HEK293 (cell line): Measurements from ENCODE around the gene FAM204A.

Experiments
- CTCF ChIA-PET: fragments of 350-600 bp; formaldehyde crosslinking; extraction: SDS; loops from one replicate; lab custom pipeline; 2021; ENCODE audit warnings: antibody characterized with exemption; lab: Yijun Ruan, JAX
- POLR2A ChIA-PET: fragments of 300-600 bp; formaldehyde crosslinking; extraction: SDS; loops from one replicate; lab custom pipeline; 2020; ENCODE audit warnings: antibody characterized with exemption, inconsistent platforms; lab: Yijun Ruan, JAX
- H3K27ac ChIP-seq: fragments of 200-500 bp; sonication (Bioruptor generic); 2 replicates; pipeline ENCODE4 v1.5.1; 2014; ENCODE audit warnings: low read depth, low read length, control low read depth, inconsistent platforms; ENCODE audit errors: extremely low read depth
- H3K36me3 ChIP-seq, 2 experiments: fragments of 200-500 bp in 1 of 2; sonication (Bioruptor generic) in 1 of 2; 1 replicate in 1 of 2; 2 replicates in 1 of 2; pipeline ENCODE4 v1.5.1; 2014 to 2017; ENCODE audit warnings: inconsistent platforms in 2 of 2, low read length in 2 of 2; ENCODE audit not compliant: control insufficient read depth in 2 of 2, insufficient read depth in 1 of 2
- H3K4me1 ChIP-seq: fragments of 200-500 bp; sonication (Bioruptor generic); 2 replicates; pipeline ENCODE4 v1.5.1; 2014; ENCODE audit warnings: mild to moderate bottlenecking, low read length, inconsistent platforms; ENCODE audit not compliant: control insufficient read depth, insufficient read depth
- H3K4me3 ChIP-seq: 2 replicates; pipeline ENCODE4 v1.5.1; 2011; ENCODE audit warnings: low read depth, mild to moderate bottlenecking, control low read depth, low read length, moderate library complexity
- H3K9me3 ChIP-seq: fragments of 200-500 bp; sonication (Bioruptor generic); 2 replicates; pipeline ENCODE4 v1.5.1; 2014; ENCODE audit warnings: low read depth, low read length, inconsistent platforms; ENCODE audit not compliant: control insufficient read depth, insufficient read depth
- FEZF1 ChIP-seq: fragments of 450-650 bp; formaldehyde crosslinking; IDR thresholded peaks from 2 replicates; pipeline ENCODE4 v1.5.1; 2016; ENCODE audit warnings: missing biosample characterization, missing genetic modification characterization
- GLIS1 ChIP-seq: fragments of 450-650 bp; formaldehyde crosslinking; IDR thresholded peaks from 2 replicates; pipeline ENCODE4 v1.5.1; 2016; ENCODE audit warnings: missing biosample characterization, missing genetic modification characterization
- KLF9 ChIP-seq: fragments of 450-650 bp; formaldehyde crosslinking; IDR thresholded peaks from 2 replicates; pipeline ENCODE4 v1.5.1; 2016; ENCODE audit warnings: missing biosample characterization, missing genetic modification characterization, low read depth
- PATZ1 ChIP-seq: fragments of 450-650 bp; formaldehyde crosslinking; IDR thresholded peaks from 2 replicates; pipeline ENCODE4 v1.5.1; 2016; ENCODE audit warnings: missing biosample characterization, missing genetic modification characterization
- PRDM1 ChIP-seq: fragments of 450-650 bp; formaldehyde crosslinking; IDR thresholded peaks from 2 replicates; pipeline ENCODE4; 2016; ENCODE audit warnings: missing biosample characterization, missing genetic modification characterization
- PRDM6 ChIP-seq: fragments of 450-650 bp; formaldehyde crosslinking; IDR thresholded peaks from 2 replicates; pipeline ENCODE4 v1.5.1; 2017; ENCODE audit warnings: missing biosample characterization, missing genetic modification characterization
- SP7 ChIP-seq: fragments of 450-650 bp; formaldehyde crosslinking; IDR thresholded peaks from 2 replicates; pipeline ENCODE4 v1.5.1; 2016; ENCODE audit warnings: missing biosample characterization, missing genetic modification characterization
- ZBTB1 ChIP-seq: fragments of 450-650 bp; formaldehyde crosslinking; IDR thresholded peaks from 2 replicates; pipeline ENCODE4 v1.5.1; 2016; ENCODE audit warnings: missing biosample characterization, missing genetic modification characterization
- ZBTB11 ChIP-seq: fragments of 450-650 bp; formaldehyde crosslinking; conservative IDR thresholded peaks from 2 replicates; pipeline ENCODE4 v1.5.1; 2016; ENCODE audit warnings: low read depth, missing biosample characterization, missing genetic modification characterization
- ZNF157 ChIP-seq: fragments of 450-650 bp; formaldehyde crosslinking; IDR thresholded peaks from 2 replicates; pipeline ENCODE4 v1.5.1; 2016; ENCODE audit warnings: missing biosample characterization, missing genetic modification characterization
- ZNF202 ChIP-seq: fragments of 450-650 bp; formaldehyde crosslinking; IDR thresholded peaks from 2 replicates; pipeline ENCODE4 v1.5.1; 2016; ENCODE audit warnings: missing biosample characterization, missing genetic modification characterization, borderline replicate concordance
- ZNF26 ChIP-seq: fragments of 450-650 bp; formaldehyde crosslinking; IDR thresholded peaks from 2 replicates; pipeline ENCODE4 v1.5.1; 2016; ENCODE audit warnings: missing biosample characterization, missing genetic modification characterization
- ZNF280D ChIP-seq: fragments of 450-650 bp; formaldehyde crosslinking; IDR thresholded peaks from 2 replicates; pipeline ENCODE4 v1.5.1; 2016; ENCODE audit warnings: missing biosample characterization, missing genetic modification characterization
- ZNF341 ChIP-seq: fragments of 450-650 bp; formaldehyde crosslinking; IDR thresholded peaks from 2 replicates; pipeline ENCODE4; 2016; ENCODE audit warnings: low read depth, missing biosample characterization, missing genetic modification characterization
- ZNF404 ChIP-seq: fragments of 450-650 bp; formaldehyde crosslinking; IDR thresholded peaks from 2 replicates; pipeline ENCODE4 v1.5.1; 2017; ENCODE audit warnings: missing biosample characterization, missing genetic modification characterization
- ZNF596 ChIP-seq: fragments of 450-650 bp; IDR thresholded peaks from 2 replicates; pipeline ENCODE4 v1.5.0; 2018; ENCODE audit warnings: missing biosample characterization, mild to moderate bottlenecking, missing genetic modification characterization, moderate library complexity
- ZNF624 ChIP-seq: fragments of 450-650 bp; formaldehyde crosslinking; IDR thresholded peaks from 2 replicates; pipeline ENCODE4 v1.5.1; 2017; ENCODE audit warnings: missing biosample characterization, missing genetic modification characterization
- ZNF843 ChIP-seq: fragments of 450-650 bp; formaldehyde crosslinking; IDR thresholded peaks from 2 replicates; pipeline ENCODE4 v1.5.1; 2016; ENCODE audit warnings: missing biosample characterization, missing genetic modification characterization

Gene FAM204A

GRCh38 chr10:118333871-118334270 lies 8.3 kb downstream of the FAM204A start:
- POLR2A ChIA-PET, result no interaction called here
- TF ChIP-seq ZBTB1 (tag by site-specific recombination) (no peak), PRDM1 (tag by site-specific recombination) (peak; percentile 35; the same call in 1 of the 2 replicates)
- CTCF ChIA-PET, result interaction anchor here (0.5 kb wide), 3 partner anchors 10 to 93 kb away, joined by 3 to 5 read pairs (median 4); no protein-coding TSS in a partner anchor
- Histone ChIP-seq H3K4me1 (peaks cover 9% of the 10 kb centered on the region), H3K36me3 (peaks cover 28 to 64% of the 10 kb centered on the region in 2 experiments), H3K27ac (no peak overlapping the region), H3K9me3 (no peaks in the 10 kb centered on the region), H3K4me3 (no peak overlapping the region)

GRCh38 chr10:118332948-118333710 lies 9.0 kb downstream of the FAM204A start:
- TF ChIP-seq SP7 (tag by site-specific recombination), result no peak
- TF ChIP-seq PRDM6 (tag by site-specific recombination), result peak; percentile 60
- TF ChIP-seq ZNF596, result no peak
- peak; percentile 37; the same call in 1 of the 2 replicates for TF ChIP-seq FEZF1 (tag by site-specific recombination)
- TF ChIP-seq ZNF157 (tag by site-specific recombination), result no peak
- peaks cover 29 to 68% of the 10 kb centered on the region in 2 experiments for H3K36me3 ChIP-seq
- ChIA-PET CTCF (interaction anchor here (0.5 kb wide), 1 partner anchor 92 kb away, joined by 3 read pairs; no protein-coding TSS in a partner anchor), POLR2A (no interaction called here)
- H3K4me3 ChIP-seq, result no peak overlapping the region
- no peaks in the 10 kb centered on the region for H3K9me3 ChIP-seq
- H3K4me1 ChIP-seq, result peaks cover 9% of the 10 kb centered on the region
- no peak overlapping the region for H3K27ac ChIP-seq

GRCh38 chr10:118332236-118332635 lies 9.9 kb downstream of the FAM204A start:
- no peaks in the 10 kb centered on the region for H3K9me3 ChIP-seq
- H3K4me3 ChIP-seq, result no peak overlapping the region
- peaks cover 9% of the 10 kb centered on the region for H3K4me1 ChIP-seq
- H3K36me3 ChIP-seq, result peaks cover 31 to 77% of the 10 kb centered on the region in 2 experiments
- CTCF ChIA-PET, result interaction anchor here (0.6 kb wide), 1 partner anchor 794 kb away, joined by 3 read pairs; no protein-coding TSS in a partner anchor
- no peak overlapping the region for H3K27ac ChIP-seq
- POLR2A ChIA-PET, result no interaction called here
- TF ChIP-seq ZNF404 (tag by site-specific recombination) (no peak), PATZ1 (no peak), ZNF280D (tag by site-specific recombination) (no peak), ZNF26 (tag by site-specific recombination) (no peak), GLIS1 (tag by site-specific recombination) (no peak), ZNF624 (tag by site-specific recombination) (no peak), ZNF341 (tag by site-specific recombination) (no peak), ZNF202 (tag by site-specific recombination) (no peak), KLF9 (tag by site-specific recombination) (no peak), ZBTB11 (tag by site-specific recombination) (no peak), ZNF843 (tag by site-specific recombination) (no peak)
